Central memory CD4-positive, alpha-beta T cell (primary cell): ENCODE results near the gene CRYBG1.
"Not testable (repeated sequence)": the region's sequence is repeated elsewhere in the genome, so short reads cannot be mapped to it uniquely, and the experiment has no call there.

Experiments
- DNase-seq: peaks from one replicate; pipeline ENCODE4 v3.0.0; 2022

CRYBG1 gene

GRCh38 chr6:106556368-106556960, 195.9 kb downstream of the CRYBG1 start:
- DNase-seq: peak; percentile 21

GRCh38 chr6:106557837-106558236, 197.3 kb downstream of the CRYBG1 start:
- no peak for DNase-seq

GRCh38 chr6:106558364-106558763, 197.8 kb downstream of the CRYBG1 start:
- no peak for DNase-seq

GRCh38 chr6:106559659-106560058, 199.1 kb downstream of the CRYBG1 start:
- not testable (repeated sequence) for DNase-seq

GRCh38 chr6:106560996-106561685, 200.6 kb downstream of the CRYBG1 start:
- DNase-seq: no peak

GRCh38 chr6:106561686-106562405, 201.3 kb downstream of the CRYBG1 start:
- no peak for DNase-seq

- DNase-seq: no peak
Measured at GRCh38 chr6:106563614-106564013, 203.1 kb downstream of the CRYBG1 start.

- DNase-seq: no peak
Measured at GRCh38 chr6:106564476-106564875, 204.0 kb downstream of the CRYBG1 start.

- no peak for DNase-seq
Measured at GRCh38 chr6:106568530-106568929, 208.0 kb downstream of the CRYBG1 start.

GRCh38 chr6:106569428-106569827, 208.9 kb downstream of the CRYBG1 start:
- no peak for DNase-seq

- no peak for DNase-seq
Measured at GRCh38 chr6:106572436-106572835, 211.9 kb downstream of the CRYBG1 start.

GRCh38 chr6:106572875-106573585, 212.5 kb downstream of the CRYBG1 start:
- DNase-seq: no peak

GRCh38 chr6:106574741-106575458, 214.4 kb downstream of the CRYBG1 start:
- no peak for DNase-seq

GRCh38 chr6:106579281-106579680, 218.8 kb downstream of the CRYBG1 start:
- no peak for DNase-seq

- no peak for DNase-seq
Measured at GRCh38 chr6:106581468-106581867, 221.0 kb downstream of the CRYBG1 start.

GRCh38 chr6:106586815-106587415, 226.4 kb downstream of the CRYBG1 start:
- no peak for DNase-seq

GRCh38 chr6:106588937-106589336, 228.4 kb downstream of the CRYBG1 start:
- not testable (repeated sequence) for DNase-seq

GRCh38 chr6:106591111-106591825, 230.8 kb downstream of the CRYBG1 start:
- DNase-seq: no peak

- no peak for DNase-seq
Measured at GRCh38 chr6:106599440-106599839, 238.9 kb downstream of the CRYBG1 start.

- DNase-seq: no peak
Measured at GRCh38 chr6:106600329-106600728, 239.8 kb downstream of the CRYBG1 start.

- DNase-seq: peak; percentile 31
Measured at GRCh38 chr6:106608080-106608668, 247.7 kb downstream of the CRYBG1 start.
